ENCODE data around the gene PBX3.

The PBX3 gene

DNA sequence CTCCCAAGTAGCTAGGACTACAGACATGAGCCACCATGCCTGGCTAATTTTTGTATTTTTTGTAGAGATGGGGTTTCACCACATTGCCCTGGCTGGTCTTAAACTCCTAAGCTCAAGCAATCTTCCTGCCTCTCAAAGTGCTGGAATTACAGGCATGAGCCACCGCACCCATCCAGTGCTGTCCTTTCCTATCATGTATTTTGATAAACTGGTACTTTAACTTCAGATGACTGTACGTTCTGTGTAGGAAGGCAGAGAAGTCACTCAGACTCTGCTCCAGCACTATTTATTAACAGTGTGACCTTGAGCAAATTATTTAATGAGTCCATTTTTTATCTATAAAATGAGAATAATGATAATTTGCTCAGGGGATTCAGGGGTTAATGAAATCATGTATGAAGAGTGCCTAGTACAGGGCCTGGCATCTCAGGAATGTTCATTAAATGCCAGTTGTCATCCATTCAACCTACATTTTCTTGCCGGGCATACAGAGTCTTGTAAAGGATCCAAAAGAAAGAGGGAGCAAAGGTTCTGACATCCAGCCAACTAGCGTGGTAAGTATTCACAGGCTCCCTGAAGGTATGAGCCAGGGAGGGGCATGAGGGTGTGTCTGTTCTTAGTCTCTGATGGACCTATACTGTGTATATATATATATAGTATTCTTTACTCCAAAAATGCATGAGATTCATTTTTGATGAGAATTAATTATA lies 201.9 kb downstream of the PBX3 start:
- no peak for DNase-seq (ENCODE audit: low read depth in 2 of 2)

DNA sequence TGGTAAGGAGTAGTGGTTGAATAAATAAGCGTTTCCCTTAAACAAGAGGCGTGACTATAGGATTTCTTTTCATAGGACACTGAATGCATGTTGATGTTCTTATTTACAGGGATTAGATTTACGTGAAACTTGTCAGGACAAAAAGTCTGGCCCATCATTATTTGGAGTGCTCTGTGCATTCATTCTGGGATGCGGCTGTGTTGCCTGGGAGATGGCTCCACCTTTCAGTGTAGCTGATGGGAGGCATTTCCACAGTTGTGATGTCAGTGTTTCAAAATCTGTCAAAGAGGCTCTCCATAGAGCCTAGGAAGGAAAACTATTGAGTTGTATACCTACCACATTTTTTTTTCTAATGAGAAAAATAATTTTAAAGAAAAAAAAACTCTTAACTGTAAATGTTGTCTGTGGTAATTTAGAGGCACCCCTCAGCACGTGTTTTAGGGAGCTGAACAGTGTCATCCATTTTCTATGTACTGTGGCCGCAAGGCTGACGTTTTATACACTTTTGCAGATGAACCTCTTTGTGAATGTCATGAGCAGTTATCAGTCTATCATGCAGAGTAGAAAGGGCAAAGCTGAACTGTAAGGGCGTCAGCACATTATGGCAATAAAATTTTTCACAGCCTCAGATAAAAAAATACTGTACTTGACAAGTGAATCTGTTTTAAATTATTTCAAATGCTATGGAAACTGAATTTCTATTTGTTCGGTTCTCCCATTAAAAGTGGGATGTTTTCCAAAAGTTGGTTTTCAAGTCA lies 202.7 kb downstream of the PBX3 start:
- no peak for DNase-seq (ENCODE audit: low read depth in 2 of 2)

DNA sequence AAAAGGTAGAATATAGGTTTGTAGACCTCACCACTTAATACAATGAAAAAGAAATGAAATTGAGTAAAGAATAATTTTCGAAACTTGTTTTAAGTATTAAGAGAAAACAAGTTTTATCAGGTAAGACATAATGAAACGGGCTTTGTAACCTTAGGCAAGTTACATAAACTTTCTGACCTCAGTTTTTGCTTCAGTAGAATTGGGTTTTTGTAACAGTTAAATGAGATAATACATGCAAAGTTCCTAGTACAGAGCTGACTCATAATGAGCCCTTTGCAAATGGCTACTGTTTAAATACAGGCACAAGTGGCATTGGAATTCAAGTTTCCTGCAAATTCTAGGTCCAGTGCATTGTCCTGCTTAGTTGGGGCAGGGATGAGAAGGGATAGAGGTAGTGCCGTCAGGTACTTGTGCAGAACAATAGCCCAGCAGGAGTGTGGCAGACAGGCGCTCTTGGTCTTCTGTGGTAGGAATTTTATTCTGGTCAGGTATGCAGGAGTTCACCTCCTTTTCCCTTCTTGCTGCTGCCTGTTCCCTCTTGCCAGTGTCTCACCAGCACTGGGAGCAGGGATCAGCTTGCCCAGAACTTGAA lies 203.8 kb downstream of the PBX3 start:
- no peak for DNase-seq (ENCODE audit: low read depth in 2 of 2)

DNA sequence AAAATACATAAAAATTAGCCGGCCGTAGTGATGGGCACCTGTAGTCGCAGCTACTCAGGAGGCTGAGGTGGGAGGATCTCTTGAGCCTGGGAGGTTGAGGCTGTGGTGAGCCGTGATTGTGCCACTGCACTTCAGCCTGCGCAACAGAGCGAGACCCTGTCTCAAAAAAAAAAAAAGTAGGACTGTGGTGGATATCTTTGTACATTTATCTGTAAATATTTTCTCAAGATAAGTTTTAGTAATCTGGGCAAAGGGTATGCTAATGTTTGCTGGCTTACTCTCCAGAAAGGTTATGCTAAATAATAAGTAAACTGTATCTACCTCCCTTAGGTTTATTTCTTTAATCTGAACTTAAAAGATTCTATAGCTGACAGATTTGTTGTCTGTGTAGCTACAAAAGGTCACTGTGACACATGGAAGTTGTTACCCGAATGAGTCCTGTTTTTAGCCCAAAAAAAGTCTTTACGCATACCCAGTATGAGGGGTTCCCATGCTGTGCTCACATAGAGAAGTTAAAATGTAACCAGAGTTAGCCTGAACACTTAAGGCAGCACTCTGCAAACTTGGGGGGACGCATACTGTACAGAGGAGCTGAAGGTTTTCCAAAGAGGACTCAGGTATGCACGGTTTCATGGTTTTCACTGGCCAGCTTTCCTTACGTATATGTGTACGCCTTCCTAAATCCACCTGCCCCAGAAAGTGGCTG lies 206.3 kb downstream of the PBX3 start:
- DNase-seq (ENCODE audit: low read depth in 2 of 2), result no peak

DNA sequence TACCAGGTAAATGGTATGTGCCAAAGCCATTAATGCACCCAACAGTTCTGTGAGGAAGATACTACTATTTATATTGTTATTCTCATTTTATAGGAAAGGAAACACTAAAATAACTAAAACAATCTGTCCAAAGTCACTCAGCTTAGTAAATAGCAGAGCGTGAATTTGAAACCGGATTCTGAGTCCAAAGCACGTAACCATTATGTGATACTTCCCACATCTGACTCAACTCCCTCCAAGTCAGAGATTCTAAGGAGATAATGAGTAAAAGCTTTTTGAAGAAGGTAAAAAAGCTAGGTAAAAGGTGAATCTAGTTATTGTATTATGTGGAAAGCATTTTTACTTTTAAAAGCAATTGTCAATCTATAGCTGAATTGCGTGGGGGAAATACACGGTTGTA lies 208.9 kb downstream of the PBX3 start:
- DNase-seq (ENCODE audit: low read depth in 2 of 2), result no peak

DNA sequence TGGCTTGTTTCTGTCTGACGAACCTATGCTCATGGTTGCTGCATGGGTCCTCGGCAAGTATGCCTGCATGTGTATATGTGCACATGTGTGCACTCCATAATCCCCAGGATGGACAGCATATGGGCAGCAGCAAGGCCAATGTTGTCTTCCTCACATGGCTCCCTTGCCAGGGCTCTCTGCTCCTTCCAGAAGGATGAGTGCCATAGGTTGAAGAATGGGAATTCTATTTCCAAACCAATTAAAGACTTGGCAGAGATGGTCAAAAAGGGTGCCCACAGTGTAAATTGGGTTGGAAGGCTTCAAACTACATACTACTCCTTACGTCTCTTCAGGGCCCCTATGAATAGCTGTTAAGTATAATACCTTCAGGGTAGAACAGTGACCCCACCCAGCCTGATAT lies 212.1 kb downstream of the PBX3 start:
- no peak for DNase-seq (ENCODE audit: low read depth in 2 of 2)

DNA sequence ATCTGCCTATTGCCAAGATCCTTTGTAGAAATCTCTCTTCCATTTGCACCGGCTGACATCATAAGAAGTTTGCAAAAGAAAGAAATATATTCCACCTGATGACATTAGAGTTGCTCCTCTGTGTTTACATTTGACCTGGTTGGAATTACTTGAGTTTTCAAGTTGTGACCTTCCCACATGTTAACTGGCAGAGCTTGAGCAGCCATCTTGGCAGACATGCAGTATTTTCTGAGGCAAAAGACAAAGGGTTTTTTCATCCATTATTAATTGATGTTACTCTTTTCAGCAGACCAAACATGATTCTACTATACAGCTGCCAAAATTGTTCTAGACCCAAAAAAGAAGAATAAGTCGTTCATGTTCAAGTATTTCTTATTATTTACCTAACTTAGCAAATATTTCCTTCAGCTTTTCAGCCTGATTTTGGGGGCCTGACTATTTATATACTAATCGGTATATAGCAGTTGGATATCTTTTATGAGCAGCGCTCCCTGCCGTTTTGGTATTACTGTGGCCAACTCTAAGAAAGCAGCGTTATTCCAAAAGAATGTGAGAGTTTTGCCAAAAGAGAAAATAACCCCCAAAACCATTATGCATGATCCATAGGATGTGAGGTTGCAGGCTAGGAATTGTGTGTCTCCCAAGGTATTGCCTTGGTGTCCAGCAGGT lies 212.9 kb downstream of the PBX3 start:
- DNase-seq (ENCODE audit: low read depth in 2 of 2), result no peak

DNA sequence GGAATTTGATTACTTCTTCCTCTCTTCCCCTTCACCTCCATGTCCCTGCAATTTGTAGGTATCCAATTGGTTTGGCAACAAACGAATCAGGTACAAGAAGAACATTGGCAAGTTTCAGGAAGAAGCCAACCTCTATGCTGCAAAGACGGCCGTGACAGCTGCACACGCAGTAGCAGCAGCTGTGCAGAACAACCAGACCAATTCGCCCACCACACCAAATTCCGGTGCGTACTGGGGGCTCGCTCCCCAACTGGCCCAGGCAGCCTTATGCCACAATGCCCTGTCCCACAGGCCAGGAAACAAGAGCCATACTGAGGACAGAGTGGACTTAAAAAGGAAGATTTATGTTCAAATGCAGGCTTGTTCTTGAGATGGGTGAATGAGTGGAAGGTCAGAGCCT lies 213.5 kb downstream of the PBX3 start:
- DNase-seq (ENCODE audit: low read depth in 2 of 2), result no peak

DNA sequence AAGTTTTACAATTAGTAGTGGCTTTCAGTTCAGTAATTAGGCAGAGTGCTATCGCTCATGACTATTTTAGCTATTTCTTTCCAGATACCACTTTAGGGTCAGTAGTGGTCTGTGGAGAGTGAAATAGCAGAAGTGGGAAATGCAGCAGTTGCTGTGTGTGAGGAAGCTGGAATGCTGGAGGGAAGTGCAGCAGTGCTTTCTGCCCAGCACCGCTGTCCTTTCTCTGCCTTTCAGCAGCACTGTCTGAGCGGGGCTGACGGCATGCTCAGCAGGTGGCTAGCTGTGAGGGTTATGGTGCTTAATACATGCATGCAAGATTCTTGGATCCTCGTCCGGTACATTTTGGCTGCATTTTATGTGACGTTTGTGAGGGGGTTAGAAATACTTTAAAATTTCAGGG lies 213.9 kb downstream of the PBX3 start:
- no peak for DNase-seq (ENCODE audit: low read depth in 2 of 2)

DNA sequence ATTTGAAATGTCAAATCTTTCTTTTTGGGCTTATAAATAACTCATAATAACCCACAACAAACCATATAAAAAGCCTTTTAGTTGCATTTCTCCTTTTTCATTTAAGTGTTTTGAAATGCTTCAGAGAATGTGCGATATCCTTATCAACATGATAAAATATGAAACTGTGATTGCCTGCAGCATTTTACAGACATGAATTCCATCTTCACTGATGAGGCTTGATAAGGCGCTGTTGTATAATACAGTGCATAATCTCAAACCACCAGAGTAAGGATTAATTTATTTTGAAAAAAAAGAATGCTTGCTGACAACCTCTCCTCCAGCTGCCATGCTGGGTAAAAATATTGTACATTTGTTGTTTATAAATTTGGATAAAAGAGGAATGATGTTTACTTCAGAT lies 216.8 kb downstream of the PBX3 start:
- DNase-seq (ENCODE audit: low read depth in 2 of 2), result no peak

DNA sequence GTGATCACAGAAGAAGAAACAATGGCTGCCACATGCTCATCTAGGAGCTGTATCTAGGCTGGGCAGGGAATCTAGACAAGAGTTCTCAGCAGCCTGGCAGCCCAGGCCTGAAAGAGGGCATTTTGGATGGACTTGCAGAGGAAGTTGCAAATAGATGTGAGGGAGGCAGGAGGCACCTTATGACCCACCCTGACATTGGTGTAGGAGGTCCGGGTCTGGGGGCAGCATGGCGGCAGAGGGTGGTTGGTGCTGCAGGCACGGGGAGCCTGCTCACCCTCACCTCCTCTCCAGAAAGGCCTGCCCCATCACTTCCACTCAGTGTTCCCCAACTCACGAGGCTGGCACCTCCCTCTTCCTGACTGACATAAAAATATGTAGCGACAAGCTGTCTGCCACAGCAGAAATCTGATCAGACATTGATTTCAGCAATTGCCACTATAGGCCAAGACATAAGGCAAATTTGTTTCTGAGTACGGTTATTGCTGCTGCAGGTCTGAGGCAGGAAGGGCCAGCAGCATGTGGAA lies 217.6 kb downstream of the PBX3 start:
- DNase-seq (ENCODE audit: low read depth in 2 of 2), result no peak

DNA sequence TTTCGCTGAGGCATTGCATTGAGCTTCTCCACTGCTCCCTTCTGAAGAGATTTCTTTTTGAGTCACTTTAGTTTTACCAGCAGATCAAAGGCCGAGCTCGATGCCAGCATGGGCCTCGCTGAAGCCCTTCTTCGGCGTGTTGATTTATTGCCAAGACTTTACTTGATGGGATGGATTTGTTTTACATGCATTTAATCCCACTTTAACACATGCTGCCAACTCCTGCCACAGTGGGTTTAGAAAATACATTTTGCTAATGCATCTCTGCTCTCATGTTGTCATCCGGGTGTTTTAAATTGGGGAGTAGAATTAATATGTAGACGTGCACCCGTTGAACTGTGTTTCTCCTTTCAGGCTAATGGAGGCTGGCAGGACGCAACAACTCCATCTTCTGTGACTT lies 218.3 kb downstream of the PBX3 start:
- DNase-seq (ENCODE audit: low read depth in 2 of 2), result no peak

DNA sequence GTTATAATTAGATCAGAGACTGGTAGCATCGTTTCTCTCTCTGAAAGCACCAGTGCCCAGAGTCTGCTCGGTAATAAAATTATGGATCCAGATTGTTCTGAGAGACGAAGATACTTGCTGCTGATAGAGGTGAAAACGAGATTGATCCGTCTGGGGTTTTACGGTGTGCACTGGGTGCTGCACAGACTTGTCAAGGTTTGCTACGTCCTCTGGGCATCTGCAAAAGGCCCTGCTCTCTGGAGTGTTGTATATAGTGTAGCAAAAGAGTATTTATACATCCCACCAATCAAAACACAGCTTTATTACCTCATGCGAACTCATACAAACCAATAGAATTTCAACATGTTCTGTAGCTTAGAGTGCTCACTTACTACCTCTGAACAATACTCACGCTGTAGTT lies 219.3 kb downstream of the PBX3 start:
- no peak for DNase-seq (ENCODE audit: low read depth in 2 of 2)

DNA sequence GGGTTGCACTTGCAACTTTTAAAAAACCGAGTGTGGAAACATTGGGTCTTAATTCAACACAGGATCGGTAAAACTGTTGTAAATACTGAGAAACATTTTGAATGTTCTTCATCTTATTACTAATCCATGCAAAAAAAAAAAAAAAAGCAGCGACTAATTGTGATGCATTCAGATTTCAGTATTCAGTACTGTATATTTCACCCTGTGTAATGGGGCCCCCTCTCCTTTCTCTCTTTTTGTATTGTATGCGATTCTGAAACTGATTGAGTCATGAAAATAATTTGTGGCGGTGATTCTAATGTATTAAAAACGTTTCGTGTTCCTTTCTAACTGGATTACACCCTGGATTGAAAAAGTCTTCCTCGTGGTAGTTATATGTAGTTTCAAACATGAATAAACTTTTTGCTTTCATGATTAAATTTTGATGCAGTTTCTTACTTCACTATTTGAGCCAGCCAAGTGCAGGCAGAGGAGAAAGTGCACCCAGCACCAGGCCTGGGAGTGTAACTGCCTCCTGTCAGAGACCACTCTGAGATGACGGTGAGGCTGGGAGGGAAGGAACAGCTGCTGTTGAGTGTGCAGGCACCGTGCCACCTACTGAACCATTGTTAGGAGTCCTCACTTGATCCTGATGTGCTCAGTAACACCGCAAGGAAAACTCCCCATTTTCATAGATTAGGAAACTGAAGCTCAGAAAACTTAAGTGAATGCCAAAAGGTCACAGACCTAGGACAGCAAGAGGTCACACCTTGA lies 220.0 kb downstream of the PBX3 start:
- DNase-seq (ENCODE audit: low read depth in 2 of 2), result no peak

DNA sequence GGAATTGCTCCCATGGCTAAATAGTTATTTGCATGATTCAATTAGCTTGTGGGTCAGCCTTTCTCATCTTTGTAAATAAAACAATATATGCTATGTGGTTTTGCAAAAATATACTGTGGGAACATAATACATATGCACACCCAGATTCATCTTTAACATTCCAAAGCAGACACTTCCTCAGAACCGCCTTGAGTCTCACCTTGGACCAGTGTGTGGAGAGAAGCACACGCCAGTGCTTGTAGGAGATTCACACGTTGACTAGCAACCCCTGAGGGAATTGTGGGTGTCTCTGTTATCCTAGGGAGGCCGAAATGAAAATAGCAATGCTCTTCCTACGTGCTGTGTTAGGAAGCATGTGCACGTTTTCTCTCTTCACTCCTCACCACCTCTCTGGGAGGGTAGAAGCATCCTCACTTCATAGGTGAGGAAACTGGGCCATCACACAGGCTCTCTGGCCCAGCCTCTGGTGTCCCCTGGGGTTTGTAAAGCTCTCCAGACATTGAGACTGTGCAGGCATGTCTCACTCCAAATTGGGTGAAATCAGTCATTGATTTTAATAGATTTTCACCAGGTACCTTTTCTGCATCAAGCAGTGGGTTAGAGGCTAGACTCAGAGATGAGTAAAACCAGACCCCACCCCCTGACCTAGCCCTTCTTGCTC lies 221.7 kb downstream of the PBX3 start:
- no peak for DNase-seq (ENCODE audit: low read depth in 2 of 2)

DNA sequence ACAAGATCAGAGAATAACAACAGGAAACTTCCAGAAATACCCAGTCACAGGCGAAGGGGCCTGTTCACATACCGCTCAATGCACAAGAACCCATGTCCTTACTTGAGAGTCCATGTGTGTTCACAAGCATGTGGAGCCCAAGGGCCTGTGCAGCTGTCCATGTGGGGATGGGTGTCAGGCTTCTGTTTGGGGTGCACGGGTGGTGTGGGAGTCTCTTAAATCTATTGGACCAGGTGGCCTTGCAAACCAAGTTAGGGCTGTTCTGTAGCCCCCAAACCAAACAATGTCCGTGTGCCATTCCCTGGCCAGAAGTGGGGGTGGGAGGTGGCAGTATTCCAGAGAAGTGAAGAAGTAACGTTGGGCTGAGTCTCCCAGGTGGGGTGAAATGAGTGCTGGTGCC lies 222.3 kb downstream of the PBX3 start:
- DNase-seq (ENCODE audit: low read depth in 2 of 2), result no peak

DNA sequence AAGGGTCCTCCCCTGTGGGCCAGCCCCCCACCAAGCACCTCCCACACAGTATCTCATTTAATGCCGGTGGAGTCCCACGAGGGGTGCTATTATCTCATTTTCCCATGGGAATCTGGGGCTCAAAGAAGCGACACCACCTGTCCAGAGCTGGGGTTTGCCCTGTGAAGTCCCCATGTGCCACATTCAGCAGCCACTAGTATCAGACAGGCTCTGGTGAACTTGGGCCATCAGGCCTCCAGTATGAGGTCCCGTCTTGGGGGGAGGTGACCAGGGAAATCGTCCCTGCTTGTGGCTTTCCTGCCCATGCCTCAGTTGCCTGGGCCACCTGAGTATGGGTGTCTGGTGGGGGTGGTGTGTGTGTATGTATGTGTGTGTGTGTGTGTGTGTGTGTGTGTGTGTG lies 222.7 kb downstream of the PBX3 start:
- no peak for DNase-seq (ENCODE audit: low read depth in 2 of 2)

DNA sequence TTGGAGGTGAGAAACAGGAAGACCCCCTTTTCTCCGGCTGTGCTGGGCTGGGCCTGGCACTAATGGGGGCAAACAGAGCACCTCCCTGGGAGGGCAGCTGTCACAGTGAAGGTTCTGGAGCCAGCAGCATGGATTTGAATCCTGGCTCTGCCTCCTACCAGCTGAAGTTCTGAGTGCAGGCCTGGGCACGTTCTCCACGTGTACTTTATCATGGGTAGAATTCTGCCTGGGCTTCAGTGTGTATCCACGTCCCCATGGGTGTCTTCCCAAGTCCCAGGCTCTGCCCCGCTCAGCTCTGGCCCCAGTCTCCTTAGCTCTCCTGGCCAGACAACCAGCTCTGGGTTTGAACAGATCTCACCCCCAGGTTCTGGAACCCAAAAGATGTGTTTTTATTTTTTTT lies 223.2 kb downstream of the PBX3 start:
- no peak for DNase-seq (ENCODE audit: low read depth in 2 of 2)

DNA sequence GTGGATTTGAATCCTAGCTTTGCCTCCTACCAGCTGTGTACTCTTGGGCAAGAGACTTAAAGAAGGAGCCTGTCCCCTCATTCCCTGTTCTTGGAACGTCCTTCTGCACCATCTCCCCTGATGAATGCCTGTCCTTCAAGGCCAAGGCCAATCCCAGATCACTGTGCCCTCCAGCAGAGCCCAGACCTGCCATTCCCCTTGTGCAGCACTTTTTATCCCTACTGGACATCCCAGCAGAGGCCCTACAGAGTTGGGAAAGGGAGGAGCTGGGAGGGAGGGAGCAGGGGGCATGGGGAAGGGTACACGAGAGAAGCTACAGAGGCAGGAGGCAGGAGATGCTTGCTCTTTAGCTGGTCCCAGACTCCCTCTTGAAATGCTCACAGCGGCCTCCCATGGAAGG lies 223.9 kb downstream of the PBX3 start:
- DNase-seq (ENCODE audit: low read depth in 2 of 2), result no peak

DNA sequence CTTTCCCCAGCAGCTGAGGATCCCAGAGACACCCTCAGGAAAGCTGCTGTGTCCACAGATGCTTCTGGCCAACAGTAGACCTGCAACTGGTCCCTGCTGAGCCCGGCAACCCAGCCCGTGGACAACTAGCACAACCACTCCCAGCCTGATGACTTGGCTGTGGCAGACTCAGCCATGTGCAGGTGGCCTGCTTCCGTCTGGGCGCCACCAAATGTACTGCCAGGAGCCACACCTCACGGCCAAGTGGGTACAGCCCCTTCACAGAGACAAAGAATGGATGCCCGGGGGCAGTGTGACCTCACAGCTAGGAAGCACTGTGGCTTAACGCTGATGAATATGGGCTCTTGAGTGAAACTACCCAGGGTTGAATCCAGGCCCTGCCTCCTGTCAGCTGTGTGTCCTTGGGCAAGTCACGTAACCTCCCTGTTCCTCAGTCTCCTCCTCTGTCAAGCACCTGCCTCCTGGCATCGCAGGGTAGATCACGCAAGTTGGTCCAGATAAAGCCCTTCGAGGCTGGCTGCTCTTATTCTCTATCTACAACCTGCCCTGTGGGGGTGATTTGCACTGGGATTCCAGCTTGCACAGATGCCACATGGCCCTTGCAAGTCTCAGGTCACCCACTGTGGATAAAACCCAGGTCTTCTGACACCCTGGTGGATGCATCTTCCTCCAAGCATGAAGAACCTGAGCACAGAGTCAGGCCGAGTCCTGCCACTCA lies 225.0 kb downstream of the PBX3 start:
- no peak for DNase-seq (ENCODE audit: low read depth in 2 of 2)

All from stimulated activated CD8-positive, alpha-beta memory T cell treated with anti-CD3 and anti-CD28 coated beads, Interleukin-15, amount 100 ng/mL, for 4 hours (primary cell).